Stimulated activated CD4-positive, alpha-beta T cell treated with anti-CD3 and anti-CD28 coated beads, TNF-alpha, amount 100 ng/mL, for 24 hours (primary cell): Measurements from ENCODE around the gene UBFD1.
"Not testable (repeated sequence)": the region's sequence is repeated elsewhere in the genome, so short reads cannot be mapped to it uniquely, and the experiment has no call there.

ENCODE experiments used
- DNase-seq, 3 experiments: peaks; one replicate each; pipeline ENCODE4 v3.0.0-alpha.2; 2020; ENCODE audit warnings: low read depth in 3 of 3

Gene UBFD1

GRCh38 chr16:23556881-23557778 is at the start of gene UBFD1, which contains the start of gene EARS2:
UBFD1 (plus strand) TSS chr16:23557727; CDS start chr16:23557743, 16 bp downstream.
EARS2 (minus strand) TSS chr16:23557350; CDS start chr16:23557343, 7 bp downstream.
- peak; percentile 98 for DNase-seq

DNA sequence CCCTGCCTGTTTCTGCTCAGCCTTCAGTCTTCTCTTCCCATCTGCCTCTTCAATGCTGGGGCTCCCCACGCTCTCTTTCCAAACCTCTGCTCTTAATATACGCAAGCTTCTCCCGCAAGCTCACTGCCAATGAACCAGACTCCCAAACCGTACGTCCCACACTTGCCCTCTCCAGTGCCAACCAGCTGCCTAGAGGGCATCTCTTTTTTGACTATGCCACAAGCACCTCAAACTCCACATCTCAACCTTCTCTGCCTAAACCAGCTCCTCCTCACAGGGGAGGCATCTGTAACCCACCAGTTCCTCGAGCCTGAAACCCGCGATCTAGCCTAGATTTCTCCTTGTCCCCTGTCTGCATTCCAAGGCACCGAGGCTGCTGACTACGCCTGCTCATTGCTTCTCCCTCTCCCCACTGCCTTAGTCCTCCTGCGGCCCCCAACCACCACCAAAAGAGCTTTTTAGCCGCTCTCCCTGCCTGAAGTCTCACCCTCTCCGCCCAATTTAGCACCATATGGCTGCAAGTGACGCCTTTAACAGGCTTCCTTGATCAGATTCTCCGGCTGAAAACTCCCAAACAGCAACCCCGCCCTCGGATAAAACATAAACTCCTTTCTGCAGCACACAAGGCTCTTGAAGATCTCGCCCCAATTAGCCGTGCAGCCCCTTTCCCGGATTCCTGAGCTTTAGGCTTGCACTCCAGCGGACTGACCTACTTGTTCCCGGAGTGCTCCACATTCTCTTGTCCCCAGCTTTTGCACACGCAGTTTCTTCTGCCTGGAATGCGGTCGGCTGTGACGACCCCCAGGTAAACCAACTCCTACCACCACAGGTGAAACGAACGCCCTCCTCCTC is 48.7 kb upstream of the UBFD1 start:
- DNase-seq: no peak

- DNase-seq: no peak
Measured at GRCh38 chr16:23509441-23509754, 48.1 kb upstream of the UBFD1 start.

GRCh38 chr16:23509782-23510163 is 47.8 kb upstream of the UBFD1 start:
- DNase-seq: peak in 1 of 3 experiments; percentile 22

DNA sequence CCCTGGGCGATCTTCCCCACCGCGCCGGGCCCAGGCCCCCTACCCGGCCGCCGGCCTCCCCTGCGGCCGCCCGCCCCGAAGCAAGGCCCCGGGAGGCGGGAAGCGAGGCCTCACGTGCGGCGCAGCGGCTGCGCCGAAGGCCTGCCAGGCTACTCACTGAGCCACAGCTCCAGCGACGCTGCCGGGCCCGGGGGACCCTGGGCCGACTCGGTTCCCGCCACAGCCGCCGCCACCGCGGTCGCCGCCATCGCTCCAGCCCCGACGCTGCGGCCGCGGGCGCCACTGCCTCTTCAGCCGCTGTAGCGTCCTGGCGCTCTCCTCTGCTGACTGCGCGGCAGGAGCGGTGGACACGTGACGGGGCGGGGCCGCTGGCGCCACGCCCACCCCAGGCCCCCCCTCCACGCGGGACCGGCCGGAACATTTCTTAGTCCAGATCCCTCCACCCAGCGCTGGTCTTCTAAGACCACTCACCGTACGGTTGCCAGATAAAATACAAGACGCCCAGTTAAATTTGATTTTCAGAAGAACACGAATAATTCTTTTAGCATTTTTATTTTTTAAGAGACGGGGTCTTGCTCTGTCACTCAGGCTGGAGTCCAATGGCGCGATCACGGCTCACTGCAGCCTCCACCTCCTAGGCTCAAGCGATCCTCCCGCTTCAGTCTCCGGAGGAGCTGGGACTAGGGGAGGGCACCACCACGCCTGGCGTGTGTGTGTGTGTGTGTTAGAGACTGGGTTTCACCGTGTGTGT is 47.2 kb upstream of the UBFD1 start, which contains the start of gene GGA2:
TSS of gene GGA2 (minus strand) at position 331 of the 751 bp plus-strand sequence. CDS start at position 248, 83 bp downstream.
- DNase-seq: peak; percentile 56 to 78 (median 69)

GRCh38 chr16:23510915-23511270 is 46.6 kb upstream of the UBFD1 start:
- DNase-seq: not testable (repeated sequence)

DNA sequence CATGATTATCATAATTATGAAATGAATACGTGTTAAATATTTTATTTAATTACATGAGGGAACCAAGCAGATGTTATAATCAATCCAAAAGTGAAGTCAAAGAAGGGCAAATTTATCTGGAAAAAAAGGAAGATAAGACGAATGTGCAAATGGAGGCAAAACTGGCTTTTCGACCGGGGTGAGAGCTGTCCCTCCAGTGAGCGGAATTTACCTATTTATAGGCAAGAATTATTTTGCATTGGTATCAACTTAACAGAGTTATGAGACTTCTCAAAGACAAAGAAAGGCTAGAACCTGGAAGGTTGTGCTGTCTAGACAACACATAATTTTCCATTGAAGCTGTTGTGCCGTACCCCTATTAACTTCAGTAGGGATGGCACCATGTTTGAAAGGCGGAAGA is 45.8 kb upstream of the UBFD1 start:
- no peak for DNase-seq

DNA sequence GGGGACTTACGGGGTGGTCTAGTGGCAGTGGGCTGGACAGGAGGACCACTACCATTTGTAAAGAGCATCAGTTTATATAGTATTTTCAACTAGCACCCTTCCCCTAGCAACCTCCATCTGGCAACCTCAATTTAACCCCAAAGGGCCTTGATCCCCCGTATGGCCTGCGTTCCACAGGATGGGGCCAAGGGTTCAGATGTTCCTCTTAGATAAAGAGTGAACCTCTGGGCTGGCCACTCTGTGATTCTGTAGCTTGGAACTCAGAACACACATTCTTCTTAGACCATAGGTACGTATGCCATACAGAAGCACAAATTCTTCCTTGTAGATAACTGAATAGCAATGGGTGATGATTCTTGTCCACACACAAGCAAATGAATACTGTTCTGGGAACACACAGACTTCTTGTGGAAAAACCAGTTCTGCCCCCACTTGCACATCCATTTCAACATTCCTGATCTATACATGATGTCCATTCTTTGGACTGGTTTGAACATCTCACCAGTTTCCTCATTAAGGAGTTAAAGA is 45.3 kb upstream of the UBFD1 start:
- no peak for DNase-seq

- peak in 1 of 3 experiments; percentile 13 for DNase-seq
Measured at GRCh38 chr16:23514381-23515152, 43.0 kb upstream of the UBFD1 start.

GRCh38 chr16:23515881-23516280 is 41.6 kb upstream of the UBFD1 start:
- no peak for DNase-seq

DNA sequence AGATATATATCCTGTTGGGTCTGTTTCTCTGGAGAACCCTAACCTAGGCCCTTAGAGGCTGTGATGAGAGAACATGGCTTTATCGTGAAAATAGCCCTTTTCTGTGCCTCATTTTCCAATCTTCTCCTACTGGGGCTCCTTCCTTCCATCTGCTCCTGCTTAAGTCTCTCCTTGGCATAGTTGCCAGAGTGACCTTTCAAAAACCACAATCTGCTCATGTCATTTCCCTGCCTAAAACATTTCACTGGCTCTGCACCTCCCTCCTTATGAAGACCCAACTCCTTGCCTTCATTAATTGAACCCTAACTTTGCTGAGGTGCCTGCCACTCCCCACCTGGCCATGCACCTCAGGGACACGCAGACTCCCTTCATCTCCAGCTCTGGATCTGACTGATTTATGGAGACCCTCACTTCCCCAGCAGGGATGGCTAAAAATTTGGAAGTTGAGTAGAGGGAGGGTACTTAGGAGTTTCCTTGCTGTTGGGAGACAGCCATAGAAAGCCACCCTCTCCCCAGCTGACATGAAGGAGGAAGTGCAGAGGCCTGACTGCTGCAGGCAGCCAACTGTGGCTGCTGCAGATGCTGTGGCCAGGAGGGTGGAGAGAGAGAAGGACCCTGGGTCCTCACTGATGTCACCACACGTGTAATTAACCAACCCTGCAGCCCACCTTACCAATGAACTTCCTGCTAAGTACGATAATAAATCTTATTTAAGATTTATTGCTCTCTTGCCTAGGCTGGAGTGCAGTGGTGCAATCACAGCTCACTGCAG is 41.0 kb upstream of the UBFD1 start:
- no peak for DNase-seq

DNA sequence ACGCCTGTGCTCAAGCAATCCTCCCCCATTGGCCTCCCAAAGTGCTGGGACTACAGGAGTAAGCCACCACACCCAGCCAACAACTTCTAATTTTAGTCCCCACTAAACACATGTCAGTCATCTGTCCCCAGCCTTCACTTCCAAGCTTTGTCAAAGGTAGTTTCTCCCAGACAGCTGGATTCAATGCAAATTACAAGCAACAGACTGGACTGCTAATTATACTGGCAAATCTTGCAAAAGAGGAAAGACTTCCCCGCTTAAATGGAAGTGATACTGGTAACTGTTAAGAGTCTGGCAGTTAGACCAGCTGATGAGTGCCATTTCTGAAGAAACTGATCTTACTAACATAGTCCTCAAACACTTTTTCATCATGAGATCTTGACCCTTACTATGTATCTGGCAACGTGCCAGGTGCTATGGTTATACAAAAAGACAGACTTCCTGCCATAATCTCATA is 39.1 kb upstream of the UBFD1 start:
- DNase-seq: no peak

DNA sequence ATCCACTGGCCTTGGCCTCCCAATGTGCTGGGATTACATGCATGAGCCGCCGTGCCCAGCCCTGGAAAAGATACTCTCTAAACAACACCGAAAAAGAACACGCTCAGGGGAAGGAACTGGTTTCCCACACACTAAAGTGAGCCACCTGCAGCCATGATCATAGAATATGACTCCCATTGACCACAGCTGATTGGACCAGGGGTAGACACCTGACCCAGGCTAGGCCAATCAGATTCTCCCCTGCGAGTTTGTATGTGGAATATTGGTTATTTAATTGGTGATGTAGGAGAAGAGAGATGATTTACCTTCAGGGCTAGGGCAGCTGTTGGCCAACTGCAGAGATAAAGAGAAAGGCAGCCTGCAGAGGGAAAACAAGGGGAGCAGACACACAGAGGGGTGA is 38.2 kb upstream of the UBFD1 start:
- no peak for DNase-seq

DNA sequence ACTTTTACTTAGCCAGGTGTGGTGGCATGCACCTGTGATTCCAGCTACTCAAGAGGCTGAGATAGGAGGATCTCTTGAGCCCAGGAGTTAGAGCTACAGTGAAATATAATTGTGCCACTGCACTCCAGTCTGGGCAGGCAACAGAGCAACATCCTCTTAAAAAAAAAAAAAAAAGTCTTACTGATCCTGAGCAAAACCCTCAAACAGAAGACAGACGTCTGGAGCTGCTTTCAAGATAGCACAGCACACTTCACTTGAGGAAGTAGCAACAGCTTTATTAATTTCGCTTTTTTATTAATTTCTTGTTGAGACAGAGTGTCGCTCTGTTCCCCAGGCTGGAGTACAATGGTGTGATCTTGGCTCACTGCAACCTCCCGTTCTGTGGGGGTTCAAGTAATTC is 37.0 kb upstream of the UBFD1 start:
- no peak for DNase-seq

GRCh38 chr16:23521037-23521743 is 36.3 kb upstream of the UBFD1 start:
- DNase-seq: no peak

GRCh38 chr16:23521965-23522364 is 35.6 kb upstream of the UBFD1 start:
- no peak for DNase-seq

- no peak for DNase-seq
Measured at GRCh38 chr16:23523321-23523720, 34.2 kb upstream of the UBFD1 start.

- no peak for DNase-seq
Measured at GRCh38 chr16:23523876-23524385, 33.6 kb upstream of the UBFD1 start.

DNA sequence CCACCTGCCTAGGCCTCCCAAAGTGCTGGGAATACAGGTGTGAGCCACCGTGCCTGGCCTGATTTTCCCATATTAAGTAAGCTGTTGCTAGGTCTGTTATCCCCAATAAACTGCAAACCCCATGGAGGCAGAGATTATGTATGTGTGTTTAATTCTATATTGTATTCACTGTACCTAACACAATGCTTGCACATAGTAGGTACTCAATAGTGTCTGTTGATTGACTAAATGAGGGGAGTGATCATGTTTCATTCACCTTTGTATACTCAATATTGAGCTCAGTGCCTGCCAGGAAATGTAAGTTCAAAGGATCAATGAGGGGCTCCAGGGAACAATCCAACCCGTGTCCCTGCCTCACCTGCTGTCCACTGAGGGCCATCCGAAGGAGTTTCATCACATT is 32.6 kb upstream of the UBFD1 start:
- DNase-seq: no peak
